ENCODE measurements around the gene CNNM4.

Gene CNNM4

DNA sequence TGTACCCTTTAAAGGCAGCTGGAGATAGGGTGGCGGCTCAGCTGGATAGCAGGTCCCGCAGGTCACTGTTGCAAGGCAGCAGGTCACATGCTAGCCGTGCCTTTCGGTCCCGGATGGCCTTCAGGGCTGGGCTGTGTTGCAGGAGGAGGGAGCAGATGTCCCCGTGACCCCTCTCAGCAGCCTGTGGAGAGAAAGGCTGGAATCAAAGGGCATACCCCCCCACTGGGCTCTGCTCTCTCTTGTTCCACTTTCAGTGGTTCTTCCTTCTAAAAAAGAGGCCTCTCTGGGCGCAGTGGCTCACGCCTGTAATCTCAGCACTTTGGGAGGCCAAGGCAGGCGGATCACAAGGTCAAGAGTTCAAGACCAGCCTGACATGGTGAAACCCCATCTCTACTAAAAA is 87.6 kb downstream of the CNNM4 start:
- no peak overlapping the region for H3K4me3 ChIP-seq (ENCODE audit: low read length)
- TF ChIP-seq, protein P1, sequence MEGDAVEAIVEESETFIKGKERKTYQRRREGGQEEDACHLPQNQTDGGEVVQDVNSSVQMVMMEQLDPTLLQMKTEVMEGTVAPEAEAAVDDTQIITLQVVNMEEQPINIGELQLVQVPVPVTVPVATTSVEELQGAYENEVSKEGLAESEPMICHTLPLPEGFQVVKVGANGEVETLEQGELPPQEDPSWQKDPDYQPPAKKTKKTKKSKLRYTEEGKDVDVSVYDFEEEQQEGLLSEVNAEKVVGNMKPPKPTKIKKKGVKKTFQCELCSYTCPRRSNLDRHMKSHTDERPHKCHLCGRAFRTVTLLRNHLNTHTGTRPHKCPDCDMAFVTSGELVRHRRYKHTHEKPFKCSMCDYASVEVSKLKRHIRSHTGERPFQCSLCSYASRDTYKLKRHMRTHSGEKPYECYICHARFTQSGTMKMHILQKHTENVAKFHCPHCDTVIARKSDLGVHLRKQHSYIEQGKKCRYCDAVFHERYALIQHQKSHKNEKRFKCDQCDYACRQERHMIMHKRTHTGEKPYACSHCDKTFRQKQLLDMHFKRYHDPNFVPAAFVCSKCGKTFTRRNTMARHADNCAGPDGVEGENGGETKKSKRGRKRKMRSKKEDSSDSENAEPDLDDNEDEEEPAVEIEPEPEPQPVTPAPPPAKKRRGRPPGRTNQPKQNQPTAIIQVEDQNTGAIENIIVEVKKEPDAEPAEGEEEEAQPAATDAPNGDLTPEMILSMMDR (conservative IDR thresholded peaks at IDR 0.05; ENCODE audit: low read length) = no peak
- DNase-seq (ENCODE audit: low read depth) = no peak

DNA sequence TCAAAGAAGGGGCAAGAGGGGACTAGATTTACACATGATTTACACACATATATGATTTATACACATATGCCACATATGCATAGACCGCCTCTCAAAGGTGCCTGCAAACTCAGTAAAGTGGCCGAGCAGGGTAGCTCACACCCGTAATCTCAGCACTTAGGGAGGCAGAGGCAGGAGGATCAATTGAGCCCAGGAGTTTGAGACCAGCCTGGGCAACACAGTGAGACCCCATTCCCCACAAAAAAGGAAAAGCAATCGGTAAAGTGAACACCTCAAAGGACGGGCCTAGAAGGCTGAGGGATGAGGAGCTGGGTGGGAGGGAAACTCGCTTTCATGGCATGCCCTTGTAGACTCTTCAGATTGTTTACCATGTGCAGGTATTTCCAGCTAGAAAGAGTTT is 92.0 kb downstream of the CNNM4 start:
- H3K4me3 ChIP-seq (ENCODE audit: low read length) = no peak overlapping the region
- TF ChIP-seq, protein P1 (conservative IDR thresholded peaks at IDR 0.05; ENCODE audit: low read length) = no peak
- DNase-seq (ENCODE audit: low read depth) = no peak

DNA sequence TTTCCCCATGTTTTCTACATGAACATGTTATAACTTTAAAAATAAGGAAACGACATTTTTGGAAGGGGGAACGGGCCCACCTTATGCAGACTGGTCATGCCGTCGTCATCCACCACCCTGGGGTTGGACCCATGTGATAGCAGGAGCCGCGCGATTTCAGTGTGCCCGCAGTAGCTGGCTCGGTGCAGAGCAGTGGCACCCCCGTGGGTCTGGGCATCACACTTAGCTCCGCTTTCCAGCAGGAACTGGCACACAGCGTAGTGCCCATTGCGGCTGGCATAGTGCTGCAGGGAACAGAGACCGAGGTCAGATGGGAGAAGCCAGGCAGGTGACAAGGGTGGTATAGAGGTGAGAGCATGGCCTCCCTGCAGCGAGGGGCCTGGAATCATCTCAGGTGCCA is 92.6 kb downstream of the CNNM4 start:
- H3K4me3 ChIP-seq (ENCODE audit: low read length) = no peak overlapping the region
- no peak for DNase-seq (ENCODE audit: low read depth)
- TF ChIP-seq, protein P1 (conservative IDR thresholded peaks at IDR 0.05; ENCODE audit: low read length) = no peak

DNA sequence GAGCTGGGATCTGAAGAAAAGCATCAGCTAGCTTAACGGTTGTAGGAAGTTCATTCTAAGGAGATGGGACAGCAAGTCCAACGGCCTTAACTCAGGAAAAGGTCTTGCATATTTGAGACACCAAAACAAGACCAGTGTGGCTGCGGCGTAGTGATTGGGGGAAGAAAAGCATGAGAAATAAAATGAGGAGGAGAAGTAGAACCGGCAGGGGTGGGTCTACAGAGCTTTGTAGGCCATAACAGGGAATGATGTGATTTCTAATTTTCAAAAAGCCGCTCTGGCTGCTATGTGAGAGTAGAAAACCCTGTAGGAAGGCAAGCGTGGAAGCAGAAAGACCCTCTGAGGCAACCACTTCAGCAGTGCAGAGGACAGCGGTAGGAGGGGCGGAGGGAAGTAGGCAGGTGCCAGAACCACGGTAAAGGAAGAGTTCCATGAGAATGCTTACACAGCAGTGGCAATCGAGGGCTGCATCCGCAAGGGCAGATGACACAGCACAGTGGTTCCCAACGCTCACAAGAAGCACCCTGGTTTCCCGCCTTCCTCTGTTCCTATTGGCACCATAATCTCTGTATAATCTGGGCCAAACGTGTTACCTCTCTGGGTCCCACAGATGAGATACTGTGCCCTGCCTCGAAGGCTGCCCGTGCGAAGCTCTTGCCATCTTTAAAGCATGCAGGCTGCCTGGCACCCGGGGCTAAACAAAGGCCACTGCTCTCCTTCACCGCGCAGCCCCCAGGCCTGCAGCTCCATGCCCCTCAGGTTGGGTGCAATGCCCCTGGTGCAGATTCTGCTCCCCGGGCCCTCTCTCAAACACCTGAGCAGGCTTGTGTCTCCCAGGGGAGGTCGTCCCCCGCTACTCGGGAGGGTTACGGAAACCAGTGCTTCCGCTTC is 96.3 kb downstream of the CNNM4 start:
- TF ChIP-seq, protein P1 (conservative IDR thresholded peaks at IDR 0.05; ENCODE audit: low read length) = no peak
- DNase-seq (ENCODE audit: low read depth) = no peak
- H3K4me3 ChIP-seq (ENCODE audit: low read length) = peak overlapping the region; percentile 77

DNA sequence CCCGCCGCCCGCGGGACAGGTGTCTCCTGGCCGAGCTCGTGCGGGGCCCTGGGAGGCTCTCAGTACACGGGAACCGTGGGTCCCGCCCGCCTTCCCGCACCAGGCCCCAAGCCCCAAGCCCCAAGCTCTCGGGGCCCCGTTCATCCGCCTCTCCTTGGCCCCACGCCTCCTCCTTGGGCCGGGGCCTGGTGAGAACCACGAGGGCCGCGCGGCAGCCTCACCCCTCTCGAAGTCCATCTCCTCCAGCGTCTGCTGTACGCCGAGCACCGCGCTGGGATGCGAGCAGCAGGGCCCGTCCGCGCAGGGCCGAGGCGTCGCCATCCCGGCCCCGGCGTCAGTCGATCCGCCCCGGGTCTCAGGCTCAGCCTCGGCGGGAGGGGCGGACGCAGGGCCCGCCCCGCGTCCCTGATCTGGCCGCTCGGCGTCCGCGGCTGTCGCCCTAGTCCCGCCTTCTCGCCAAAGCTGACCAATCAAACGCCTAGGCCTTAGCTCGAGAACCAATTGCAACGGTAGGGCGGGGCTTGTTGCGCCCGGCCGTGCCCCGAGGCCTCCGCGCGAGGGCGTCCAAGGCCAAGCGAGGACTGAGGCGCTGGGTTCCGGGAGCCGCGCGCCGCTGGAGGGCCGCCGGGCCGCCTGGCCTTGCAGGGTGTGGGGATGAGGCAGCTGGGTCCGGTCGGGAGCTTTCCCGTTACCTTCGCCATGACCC is 97.1 kb downstream of the CNNM4 start, which contains the start of gene ANKRD39:
Gene ANKRD39, minus strand, starts transcription at position 350 of the 706 bp plus-strand sequence. Its CDS starts 29 bp downstream, at position 321.
- H3K4me3 ChIP-seq (ENCODE audit: low read length) = peak within 1 kb of the TSS; percentile 77
- TF ChIP-seq, protein P1 (conservative IDR thresholded peaks at IDR 0.05; ENCODE audit: low read length) = peak; percentile 56
- peak; percentile 97 for DNase-seq (ENCODE audit: low read depth)

DNA sequence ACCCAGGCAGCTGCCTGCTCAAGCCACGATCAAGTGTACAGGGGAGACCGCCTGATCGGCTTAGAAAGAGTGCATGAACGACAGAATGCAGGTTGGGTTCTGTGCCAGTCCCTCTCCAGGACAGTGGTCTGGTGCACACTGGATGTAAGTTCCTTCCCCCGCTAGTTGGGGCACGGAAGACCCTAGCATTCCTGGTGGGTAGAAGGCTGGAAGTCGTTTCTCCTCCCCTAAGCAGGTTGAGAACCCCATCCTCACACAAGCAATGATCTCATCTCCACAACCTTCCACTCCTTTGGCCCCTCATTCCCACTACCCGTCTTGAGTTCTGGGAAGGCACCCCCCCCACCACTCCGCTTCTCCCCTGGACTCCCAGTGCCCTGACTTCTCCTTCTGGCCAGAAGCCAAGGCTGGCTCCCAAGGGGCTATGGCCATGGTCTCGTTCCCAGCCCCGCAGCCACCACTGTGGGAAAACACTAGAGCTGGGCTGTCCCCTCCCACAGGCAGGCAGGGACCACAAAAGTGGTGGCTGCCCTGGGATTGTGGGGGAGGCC is 98.5 kb downstream of the CNNM4 start:
- no peak for DNase-seq (ENCODE audit: low read depth)
- TF ChIP-seq, protein P1 (conservative IDR thresholded peaks at IDR 0.05; ENCODE audit: low read length) = no peak
- no peak overlapping the region for H3K4me3 ChIP-seq (ENCODE audit: low read length)

Measured in AG10803 (cell line).